GM20431 (cell line): ENCODE measurements around the gene SERPINB4.
"Not testable (repeated sequence)": the region's sequence is repeated elsewhere in the genome, so short reads cannot be mapped to it uniquely, and the experiment has no call there.

Experiments
- in situ Hi-C: fragments of 300-500 bp; cut with MseI, MboI; formaldehyde crosslinking; loops from one replicate; pipeline ENCODE4 v1.15.0; 2020; ENCODE audit warnings: low sequenced_read_pairs; ENCODE audit not compliant: unreplicated experiment

The SERPINB4 gene

GRCh38 chr18:63644142-63644541 lies at the start of gene SERPINB4:
SERPINB4 (minus strand) TSS chr18:63644256; CDS start chr18:63643577, 679 bp downstream.
- in situ Hi-C loops, result not testable (repeated sequence)

GRCh38 chr18:63689064-63689463 lies 45.0 kb upstream of the SERPINB4 start:
- in situ Hi-C loops, result no loop called here

- in situ Hi-C loops, result no loop called here
Measured at GRCh38 chr18:63686871-63687270, 42.8 kb upstream of the SERPINB4 start.

- in situ Hi-C loops, result no loop called here
Measured at GRCh38 chr18:63684718-63685117, 40.7 kb upstream of the SERPINB4 start.

GRCh38 chr18:63683890-63684289 lies 39.8 kb upstream of the SERPINB4 start:
- in situ Hi-C loops, result no loop called here

GRCh38 chr18:63683152-63683551 lies 39.1 kb upstream of the SERPINB4 start:
- in situ Hi-C loops, result no loop called here

- in situ Hi-C loops, result no loop called here
Measured at GRCh38 chr18:63681449-63682340, 37.6 kb upstream of the SERPINB4 start.

- in situ Hi-C loops, result no loop called here
Measured at GRCh38 chr18:63679820-63680606, 36.0 kb upstream of the SERPINB4 start.

- in situ Hi-C loops, result no loop called here
Measured at GRCh38 chr18:63677500-63678225, 33.6 kb upstream of the SERPINB4 start.

GRCh38 chr18:63676526-63677323 lies 32.7 kb upstream of the SERPINB4 start:
- in situ Hi-C loops, result no loop called here

GRCh38 chr18:63664571-63664970 lies 20.5 kb upstream of the SERPINB4 start:
- in situ Hi-C loops, result no loop called here

- in situ Hi-C loops, result not testable (repeated sequence)
Measured at GRCh38 chr18:63661750-63662149, 17.7 kb upstream of the SERPINB4 start, which contains the start of gene SERPINB3. SERPINB3 (minus strand) TSS chr18:63661893; CDS start chr18:63661216, 677 bp downstream.

- in situ Hi-C loops, result not testable (repeated sequence)
Measured at GRCh38 chr18:63658920-63659319, 14.9 kb upstream of the SERPINB4 start.

- in situ Hi-C loops, result not testable (repeated sequence)
Measured at GRCh38 chr18:63650271-63650670, 6.2 kb upstream of the SERPINB4 start.

GRCh38 chr18:63648241-63648640 lies 4.2 kb upstream of the SERPINB4 start:
- in situ Hi-C loops, result no loop called here

GRCh38 chr18:63646936-63647335 lies 2.9 kb upstream of the SERPINB4 start:
- in situ Hi-C loops, result no loop called here

- in situ Hi-C loops, result not testable (repeated sequence)
Measured at GRCh38 chr18:63644694-63645093, 638 bp upstream of the SERPINB4 start.

- in situ Hi-C loops, result not testable (repeated sequence)
Measured at GRCh38 chr18:63642668-63643356, 1.2 kb downstream of the SERPINB4 start.

GRCh38 chr18:63641157-63641680 lies 2.8 kb downstream of the SERPINB4 start:
- in situ Hi-C loops, result not testable (repeated sequence)
